ENCODE data around the gene OR56A4.
A peak's percentile ranks its signal among the peaks of the same experiment; 100 is the strongest.

Gene OR56A4, protein sequence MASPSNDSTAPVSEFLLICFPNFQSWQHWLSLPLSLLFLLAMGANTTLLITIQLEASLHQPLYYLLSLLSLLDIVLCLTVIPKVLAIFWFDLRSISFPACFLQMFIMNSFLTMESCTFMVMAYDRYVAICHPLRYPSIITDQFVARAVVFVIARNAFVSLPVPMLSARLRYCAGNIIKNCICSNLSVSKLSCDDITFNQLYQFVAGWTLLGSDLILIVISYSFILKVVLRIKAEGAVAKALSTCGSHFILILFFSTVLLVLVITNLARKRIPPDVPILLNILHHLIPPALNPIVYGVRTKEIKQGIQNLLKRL

DNA sequence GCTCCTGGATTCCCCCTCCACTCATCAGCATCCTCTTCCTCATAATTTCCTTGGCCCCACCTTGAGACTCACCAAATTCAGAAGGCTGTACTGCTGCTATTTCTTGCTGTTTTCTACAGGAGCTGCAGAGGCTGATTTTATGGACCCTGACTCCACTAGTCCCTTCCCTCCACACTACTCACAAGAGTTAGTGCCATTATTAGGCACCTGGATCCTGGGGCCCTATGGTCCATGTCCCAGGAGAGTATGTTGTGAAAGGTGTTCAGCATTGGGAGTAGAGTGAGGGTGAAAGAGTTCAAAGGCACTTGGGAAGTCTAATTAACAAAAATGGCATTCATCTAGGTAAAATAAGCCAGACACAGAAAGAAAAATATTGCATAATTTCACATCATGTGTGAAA lies at the start of gene OR56A4:
Gene OR56A4 (minus strand): TSS at position 101 of the 400 bp plus-strand sequence. CDS start 3,954 bp downstream, outside the sequence.
- in situ Hi-C loops (cut with HindIII; ENCODE audit: low pct_unique_long_range_greater_than_20kb, low sequenced_read_pairs): no loop called here
- no peak for TF ChIP-seq JUND (IDR thresholded peaks at IDR 0.05; ENCODE audit: low read depth)
- no peak for DNase-seq (ENCODE audit: low read depth in 1 of 2, low spot score in 1 of 2)

DNA sequence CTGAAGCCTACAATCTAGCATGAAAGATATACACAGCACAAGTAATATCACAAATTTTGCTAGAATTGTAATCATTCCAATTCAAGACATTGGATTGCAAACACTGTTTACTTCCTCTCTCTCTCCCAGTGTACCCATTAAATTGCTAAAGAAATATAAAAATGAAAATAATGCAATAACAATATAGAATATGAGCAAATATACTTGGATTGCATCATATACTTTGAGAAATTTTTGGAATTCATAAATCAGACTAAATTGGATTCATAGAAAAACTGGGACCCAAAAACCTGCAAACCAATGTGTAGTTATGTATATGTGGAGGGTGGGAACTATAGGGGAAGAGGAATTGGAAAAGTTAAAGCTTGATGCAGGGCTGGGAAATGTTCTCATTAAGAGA lies 48.8 kb upstream of the OR56A4 start:
- in situ Hi-C loops (cut with HindIII; ENCODE audit: low pct_unique_long_range_greater_than_20kb, low sequenced_read_pairs): no loop called here
- TF ChIP-seq JUND (IDR thresholded peaks at IDR 0.05; ENCODE audit: low read depth): no peak
- DNase-seq (ENCODE audit: low read depth in 1 of 2, low spot score in 1 of 2): no peak

DNA sequence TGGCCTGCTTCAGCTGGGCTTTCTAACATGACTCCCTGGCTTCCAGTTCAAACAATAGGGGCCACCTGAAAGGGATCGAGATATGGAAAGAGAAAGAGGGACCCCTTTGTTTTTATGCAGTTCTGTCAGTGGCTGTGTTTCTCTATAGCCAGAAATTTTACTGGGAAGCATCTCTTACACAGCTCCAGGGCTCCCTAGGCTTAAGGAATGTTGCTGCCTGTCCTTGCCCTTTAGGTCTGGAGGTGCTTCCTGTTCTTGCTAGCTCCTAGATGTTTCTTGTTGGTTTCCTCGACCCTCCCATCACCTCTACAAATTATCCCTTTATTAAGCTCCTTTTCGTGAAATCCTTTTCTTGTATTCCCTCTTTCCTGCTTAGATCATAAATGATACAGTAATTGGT lies 45.6 kb upstream of the OR56A4 start:
- no peak for TF ChIP-seq JUND (IDR thresholded peaks at IDR 0.05; ENCODE audit: low read depth)
- in situ Hi-C loops (cut with HindIII; ENCODE audit: low pct_unique_long_range_greater_than_20kb, low sequenced_read_pairs): no loop called here
- no peak for DNase-seq (ENCODE audit: low read depth in 1 of 2, low spot score in 1 of 2)

DNA sequence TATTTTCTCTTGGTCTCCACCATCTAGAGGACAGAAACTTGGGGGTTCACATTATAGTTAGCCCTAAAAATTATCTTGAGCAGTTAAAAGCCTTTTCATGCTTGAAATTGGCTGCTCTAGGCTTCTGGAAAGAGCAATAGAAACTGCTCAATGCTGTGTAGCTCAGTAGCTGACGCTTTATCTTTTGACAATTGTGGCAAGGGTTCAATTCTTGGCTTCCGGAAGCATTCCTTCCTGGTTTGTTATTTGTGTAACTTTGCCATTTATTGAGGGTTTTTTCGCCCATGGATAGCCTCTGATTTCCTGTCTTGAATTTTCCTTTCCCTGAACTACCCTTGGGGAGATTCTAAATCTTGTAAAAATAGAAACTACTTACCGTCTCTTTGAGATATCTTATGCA lies 34.1 kb upstream of the OR56A4 start:
- no peak for TF ChIP-seq JUND (IDR thresholded peaks at IDR 0.05; ENCODE audit: low read depth)
- no peak for DNase-seq (ENCODE audit: low read depth in 1 of 2, low spot score in 1 of 2)
- in situ Hi-C loops (cut with HindIII; ENCODE audit: low pct_unique_long_range_greater_than_20kb, low sequenced_read_pairs): no loop called here

DNA sequence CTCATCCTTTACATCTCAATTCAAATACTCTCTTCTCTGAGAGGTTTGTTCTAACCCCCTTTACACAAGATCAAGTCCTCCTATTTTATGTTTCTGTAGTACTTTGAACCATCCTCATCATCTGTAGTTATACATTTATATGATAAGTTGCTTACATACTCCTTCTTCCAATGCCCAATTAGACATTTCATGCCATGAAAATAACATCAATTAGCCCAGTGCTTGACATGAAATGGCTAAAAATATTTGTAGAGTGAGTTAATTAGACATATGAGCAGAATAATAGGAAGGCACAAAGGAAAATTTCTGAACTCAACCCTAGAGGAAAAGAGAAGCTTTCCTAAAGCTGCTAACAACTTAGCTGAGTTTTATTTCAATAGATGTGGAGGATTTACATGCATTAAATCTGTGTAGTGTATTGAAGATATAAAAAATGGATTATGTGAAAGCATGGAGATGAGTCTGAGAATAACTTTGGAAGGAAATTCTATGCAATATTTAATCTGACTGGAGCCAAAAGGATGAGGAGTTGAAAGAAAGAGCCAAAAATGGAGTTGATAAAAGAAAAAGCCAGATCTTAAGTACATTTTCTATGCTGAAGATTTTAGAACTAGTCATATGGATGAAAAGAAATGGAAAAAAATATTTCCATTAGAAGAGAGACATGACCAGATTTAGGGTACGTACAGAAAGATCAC lies 24.1 kb upstream of the OR56A4 start, which contains the start of gene OR56A1:
Gene OR56A1 (minus strand): TSS at position 51 of the 698 bp plus-strand sequence. CDS start 3,066 bp downstream, outside the sequence.
- TF ChIP-seq JUND (IDR thresholded peaks at IDR 0.05; ENCODE audit: low read depth): no peak
- in situ Hi-C loops (cut with HindIII; ENCODE audit: low pct_unique_long_range_greater_than_20kb, low sequenced_read_pairs): no loop called here
- no peak for DNase-seq (ENCODE audit: low read depth in 1 of 2, low spot score in 1 of 2)

DNA sequence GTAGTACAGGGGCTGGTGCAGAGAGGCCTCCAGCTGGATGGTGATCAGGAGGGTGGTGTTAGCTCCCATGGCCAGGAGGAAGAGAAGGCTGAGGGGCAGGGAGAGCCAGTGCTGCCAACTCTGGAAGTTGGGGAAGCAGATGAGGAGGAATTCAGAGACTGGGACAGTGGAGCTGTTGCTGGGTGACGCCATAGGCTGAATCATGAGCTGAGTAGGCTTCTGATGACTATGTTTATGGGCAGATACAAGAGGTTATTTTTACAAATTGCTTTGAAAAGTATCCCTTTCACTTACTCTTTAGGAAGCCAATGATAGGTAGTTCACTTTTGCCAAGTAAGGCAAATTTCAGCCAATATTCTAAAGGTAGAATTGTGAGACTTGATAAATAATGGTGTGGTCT lies 20.8 kb upstream of the OR56A4 start:
- DNase-seq (ENCODE audit: low read depth in 1 of 2, low spot score in 1 of 2): no peak
- in situ Hi-C loops (cut with HindIII; ENCODE audit: low pct_unique_long_range_greater_than_20kb, low sequenced_read_pairs): no loop called here
- no peak for TF ChIP-seq JUND (IDR thresholded peaks at IDR 0.05; ENCODE audit: low read depth)

DNA sequence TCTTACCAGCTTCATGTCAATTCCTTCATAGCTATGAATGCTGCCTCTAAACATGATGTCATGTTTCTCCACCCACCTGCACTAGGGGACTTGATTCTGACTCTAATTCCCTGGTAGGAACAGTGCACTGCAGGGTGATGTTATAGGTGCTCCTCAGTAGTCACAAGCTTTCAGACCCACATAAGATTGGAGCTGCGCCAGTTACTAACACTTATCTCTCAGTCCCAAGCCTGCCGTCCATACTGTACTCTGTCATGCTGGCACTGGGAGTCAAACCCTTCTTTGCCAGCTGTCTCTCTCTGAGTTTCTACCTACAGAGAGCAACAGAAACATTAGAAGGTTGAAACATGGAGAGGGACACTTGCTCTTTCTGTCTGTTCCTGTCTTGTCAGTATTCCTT lies 18.3 kb upstream of the OR56A4 start:
- DNase-seq (ENCODE audit: low read depth in 1 of 2, low spot score in 1 of 2): no peak
- in situ Hi-C loops (cut with HindIII; ENCODE audit: low pct_unique_long_range_greater_than_20kb, low sequenced_read_pairs): no loop called here
- TF ChIP-seq JUND (IDR thresholded peaks at IDR 0.05; ENCODE audit: low read depth): no peak

DNA sequence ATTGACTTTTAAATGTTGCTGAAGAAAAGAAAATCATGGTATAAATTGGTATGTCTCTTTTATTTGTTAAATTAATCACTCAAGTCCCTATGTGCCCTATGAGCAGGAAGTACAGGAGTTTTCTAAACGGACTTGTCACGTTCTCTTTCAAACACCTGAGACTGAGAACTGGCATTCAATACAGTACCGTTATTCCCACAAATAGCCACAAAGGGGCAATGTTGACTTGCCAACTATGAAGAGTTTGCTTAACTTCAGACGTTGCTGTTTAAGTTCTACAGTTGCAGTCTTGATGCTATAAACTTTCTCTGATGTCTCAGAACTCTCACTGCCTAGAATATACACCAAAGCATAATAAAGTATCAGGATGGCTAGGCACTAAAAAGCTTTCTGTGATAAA lies 16.2 kb upstream of the OR56A4 start:
- no peak for TF ChIP-seq JUND (IDR thresholded peaks at IDR 0.05; ENCODE audit: low read depth)
- in situ Hi-C loops (cut with HindIII; ENCODE audit: low pct_unique_long_range_greater_than_20kb, low sequenced_read_pairs): no loop called here
- peak; percentile 16 to 69 for DNase-seq (ENCODE audit: low read depth in 1 of 2, low spot score in 1 of 2)

DNA sequence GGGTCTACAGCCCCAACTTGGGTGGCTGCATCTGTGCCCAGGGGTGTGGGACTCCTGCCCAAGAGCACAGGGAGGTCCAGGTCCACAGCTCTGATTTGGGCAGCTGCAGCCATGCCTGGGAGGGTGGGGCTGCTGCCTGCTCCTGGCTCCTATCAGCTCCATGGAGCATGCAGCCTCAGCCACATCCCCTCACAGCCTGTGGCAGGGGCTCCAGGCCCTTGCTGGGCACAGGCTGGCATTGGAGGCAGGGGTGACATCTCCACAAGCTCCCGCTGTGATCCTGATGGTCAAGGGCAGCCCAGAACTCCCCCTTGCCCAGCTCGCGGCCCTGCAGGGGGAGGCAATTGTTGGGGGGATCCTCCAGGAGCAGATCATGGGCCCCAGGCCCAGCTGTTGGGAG lies 6.3 kb upstream of the OR56A4 start:
- no peak for TF ChIP-seq JUND (IDR thresholded peaks at IDR 0.05; ENCODE audit: low read depth)
- no peak for DNase-seq (ENCODE audit: low read depth in 1 of 2, low spot score in 1 of 2)
- in situ Hi-C loops (cut with HindIII; ENCODE audit: low pct_unique_long_range_greater_than_20kb, low sequenced_read_pairs): no loop called here

DNA sequence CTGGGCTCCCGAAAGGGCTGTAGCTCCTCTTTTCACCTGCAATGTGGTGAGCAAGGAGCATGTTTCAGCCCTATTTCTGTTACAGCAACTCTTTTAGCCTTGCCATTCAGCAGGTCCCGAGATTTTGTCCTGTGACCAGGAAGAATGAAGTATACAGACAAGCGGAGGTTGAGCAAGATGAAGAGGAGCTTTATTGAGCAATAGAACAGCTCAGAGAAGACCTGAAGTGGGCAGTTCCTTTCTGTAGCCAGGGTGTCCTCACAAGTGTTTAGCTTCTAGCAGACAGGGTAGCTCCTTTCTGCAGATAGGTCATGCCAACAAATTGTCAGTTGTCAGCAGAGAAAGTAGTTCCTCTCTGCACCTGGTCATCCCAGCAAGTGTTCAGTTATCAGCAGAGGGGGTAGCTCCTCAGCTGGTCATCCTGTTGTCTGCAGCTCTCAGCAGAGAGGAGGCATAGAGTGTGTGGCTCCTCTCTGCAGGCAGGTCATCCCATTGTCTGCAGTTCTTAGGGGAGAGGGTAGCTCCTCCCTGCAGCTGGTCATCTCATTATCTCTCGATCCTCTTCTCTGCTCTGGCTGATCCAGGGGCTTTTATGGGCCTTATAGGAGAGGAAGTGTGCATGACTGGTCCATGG lies 5.4 kb upstream of the OR56A4 start:
- in situ Hi-C loops (cut with HindIII; ENCODE audit: low pct_unique_long_range_greater_than_20kb, low sequenced_read_pairs): no loop called here
- no peak for TF ChIP-seq JUND (IDR thresholded peaks at IDR 0.05; ENCODE audit: low read depth)
- no peak for DNase-seq (ENCODE audit: low read depth in 1 of 2, low spot score in 1 of 2)

DNA sequence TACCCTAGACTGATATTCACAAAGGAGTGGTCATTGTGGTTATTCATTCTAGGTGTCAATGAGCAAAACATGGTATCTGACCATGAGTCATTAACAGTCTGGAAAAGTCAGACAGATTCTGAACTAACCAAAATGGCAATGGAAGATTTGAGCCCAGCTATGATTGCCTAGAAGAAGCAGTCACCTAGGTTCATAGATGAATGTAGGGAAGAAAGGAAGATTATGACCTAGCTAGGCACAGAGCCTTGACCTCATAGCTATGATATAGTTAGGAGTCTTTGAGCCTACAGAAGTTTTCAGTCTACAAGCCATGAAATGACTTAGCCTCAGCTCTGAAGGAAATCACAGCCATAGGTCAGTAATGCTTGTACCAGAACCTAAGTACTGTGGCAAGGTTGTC lies 351 bp downstream of the OR56A4 start:
- DNase-seq (ENCODE audit: low read depth in 1 of 2, low spot score in 1 of 2): no peak
- in situ Hi-C loops (cut with HindIII; ENCODE audit: low pct_unique_long_range_greater_than_20kb, low sequenced_read_pairs): no loop called here
- no peak for TF ChIP-seq JUND (IDR thresholded peaks at IDR 0.05; ENCODE audit: low read depth)

DNA sequence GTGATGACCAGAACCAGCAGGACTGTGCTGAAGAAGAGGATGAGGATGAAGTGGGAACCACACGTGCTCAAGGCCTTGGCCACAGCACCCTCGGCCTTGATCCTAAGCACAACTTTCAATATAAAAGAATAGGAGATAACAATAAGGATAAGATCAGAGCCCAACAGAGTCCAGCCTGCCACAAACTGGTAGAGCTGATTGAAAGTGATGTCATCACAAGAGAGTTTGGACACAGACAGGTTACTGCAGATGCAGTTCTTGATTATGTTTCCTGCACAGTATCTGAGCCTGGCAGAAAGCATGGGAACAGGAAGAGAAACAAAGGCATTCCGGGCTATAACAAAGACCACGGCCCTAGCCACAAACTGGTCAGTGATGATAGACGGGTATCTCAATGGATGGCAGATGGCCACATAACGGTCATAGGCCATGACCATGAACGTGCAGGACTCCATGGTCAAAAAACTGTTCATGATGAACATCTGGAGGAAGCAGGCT lies 4.5 kb downstream of the OR56A4 start:
- TF ChIP-seq JUND (IDR thresholded peaks at IDR 0.05; ENCODE audit: low read depth): no peak
- no peak for DNase-seq (ENCODE audit: low read depth in 1 of 2, low spot score in 1 of 2)
- in situ Hi-C loops (cut with HindIII; ENCODE audit: low pct_unique_long_range_greater_than_20kb, low sequenced_read_pairs): no loop called here

DNA sequence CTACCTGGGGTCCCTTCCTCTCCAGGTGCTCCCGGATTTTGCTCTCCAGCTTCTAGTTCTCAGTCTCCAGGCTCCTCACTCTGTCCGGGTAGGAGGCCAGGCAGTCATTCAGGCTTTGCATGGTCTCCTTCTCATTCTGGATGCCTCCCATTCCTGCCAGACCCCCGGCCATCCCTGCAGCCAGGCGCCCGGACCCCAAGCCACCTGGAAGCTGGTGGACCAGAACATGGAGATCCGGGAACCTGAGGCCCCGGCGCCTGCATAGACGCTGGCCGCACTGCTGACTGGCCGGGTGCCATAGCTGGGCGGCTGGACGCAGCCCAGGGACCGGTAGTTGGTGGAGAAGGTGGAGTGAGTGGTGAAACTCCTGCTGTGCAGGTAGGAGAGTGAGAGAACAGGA lies 12.0 kb downstream of the OR56A4 start:
- no peak for DNase-seq (ENCODE audit: low read depth in 1 of 2, low spot score in 1 of 2)
- in situ Hi-C loops (cut with HindIII; ENCODE audit: low pct_unique_long_range_greater_than_20kb, low sequenced_read_pairs): no loop called here
- no peak for TF ChIP-seq JUND (IDR thresholded peaks at IDR 0.05; ENCODE audit: low read depth)

Measured in T47D (cell line).